HepG2 (cell line): Measurements from ENCODE around the gene RNGTT. TPM values are rescaled to one million over a fixed set of nuclear protein-coding genes. Genes with fewer than 3 reads are reported as not detected.
A peak's percentile ranks its signal among the peaks of the same experiment; 100 is the strongest.

Experiments
- BCL6 ChIP-seq: IDR thresholded peaks from 2 replicates; pipeline ENCODE4 v1.6.1; 2016; ENCODE audit warnings: missing genetic modification reagents, missing compliant biosample characterization
- CBX5 ChIP-seq: sonication (generic); formaldehyde crosslinking; IDR thresholded peaks from 2 replicates; pipeline ENCODE4 v1.4.0; 2020; ENCODE audit warnings: missing genetic modification reagents, borderline replicate concordance
- FLYWCH1 ChIP-seq: sonication (generic); formaldehyde crosslinking; IDR thresholded peaks from 2 replicates; pipeline ENCODE4 v1.8.1; 2023; ENCODE audit warnings: mild to moderate bottlenecking, missing genetic modification reagents
- HCFC1 ChIP-seq: fragments of 150-350 bp; IDR thresholded peaks from 2 replicates; pipeline ENCODE4 v1.6.1; 2014; ENCODE audit warnings: low read depth, low read length
- HNF1B ChIP-seq: sonication (generic); formaldehyde crosslinking; IDR thresholded peaks from 2 replicates; pipeline ENCODE4 v1.5.1; 2020; ENCODE audit warnings: mild to moderate bottlenecking, moderate library complexity, missing genetic modification reagents
- HNF4A ChIP-seq: sonication (generic); formaldehyde crosslinking; IDR thresholded peaks from 2 replicates; pipeline ENCODE4 v1.4.0; 2020; ENCODE audit warnings: missing genetic modification reagents
- IRF2 ChIP-seq: IDR thresholded peaks from 2 replicates; pipeline ENCODE4 v1.6.1; 2018; ENCODE audit warnings: missing genetic modification reagents, missing compliant biosample characterization
- ISX ChIP-seq: sonication (generic); formaldehyde crosslinking; conservative IDR thresholded peaks from 2 replicates; pipeline ENCODE4 v1.5.0; 2020; ENCODE audit warnings: missing genetic modification reagents
- JUN ChIP-seq: sonication (generic); formaldehyde crosslinking; IDR thresholded peaks from 2 replicates; pipeline ENCODE4 v1.4.0; 2020; ENCODE audit warnings: mild to moderate bottlenecking, missing genetic modification reagents
- NBN ChIP-seq: fragments of 450-650 bp; conservative IDR thresholded peaks from 2 replicates; pipeline ENCODE4 v1.6.1; 2017
- NFIC ChIP-seq: IDR thresholded peaks from 2 replicates; pipeline ENCODE4 v1.6.1; 2012; ENCODE audit warnings: mild to moderate bottlenecking, low read length, inconsistent platforms
- PHF8 ChIP-seq: sonication (generic); formaldehyde crosslinking; IDR thresholded peaks from 2 replicates; pipeline ENCODE4 v1.5.0; 2020; ENCODE audit warnings: missing genetic modification reagents
- POGZ ChIP-seq: sonication (generic); formaldehyde crosslinking; IDR thresholded peaks from 2 replicates; pipeline ENCODE4 v1.4.0; 2020; ENCODE audit warnings: mild to moderate bottlenecking, missing genetic modification reagents
- PPARG ChIP-seq: conservative IDR thresholded peaks from 2 replicates; pipeline ENCODE4 v1.6.1; 2016; ENCODE audit warnings: missing biosample characterization, missing genetic modification reagents
- SCMH1 ChIP-seq: sonication (generic); formaldehyde crosslinking; IDR thresholded peaks from 2 replicates; pipeline ENCODE4 v1.9.0; 2021; ENCODE audit warnings: missing genetic modification reagents, mild to moderate bottlenecking, borderline replicate concordance
- SOX5 ChIP-seq: IDR thresholded peaks from 2 replicates; pipeline ENCODE4 v1.6.1; 2016; ENCODE audit warnings: borderline replicate concordance
- TEAD3 ChIP-seq: optimal IDR thresholded peaks from 2 replicates; pipeline ENCODE3; 2016; ENCODE audit warnings: borderline replicate concordance
- TOPORS ChIP-seq: sonication (generic); formaldehyde crosslinking; IDR thresholded peaks from 2 replicates; pipeline ENCODE4 v1.8.0; 2023; ENCODE audit warnings: mild to moderate bottlenecking, missing genetic modification reagents
- ZBTB21 ChIP-seq: sonication (generic); formaldehyde crosslinking; IDR thresholded peaks from 2 replicates; pipeline ENCODE4 v1.4.0; 2020; ENCODE audit warnings: missing genetic modification reagents
- ZBTB7B ChIP-seq: sonication (generic); formaldehyde crosslinking; IDR thresholded peaks from 2 replicates; pipeline ENCODE4 v1.4.0; 2020; ENCODE audit warnings: missing genetic modification reagents
- ZMYM4 ChIP-seq: sonication (generic); formaldehyde crosslinking; IDR thresholded peaks from 2 replicates; pipeline ENCODE4 v1.8.1; 2023; ENCODE audit warnings: mild to moderate bottlenecking, missing genetic modification reagents
- ZNF3 ChIP-seq: IDR thresholded peaks from 2 replicates; pipeline ENCODE4 v1.7.0; 2017; ENCODE audit warnings: inconsistent platforms
- ZNF430 ChIP-seq: sonication (generic); formaldehyde crosslinking; IDR thresholded peaks from 2 replicates; pipeline ENCODE4 v1.9.0; 2021; ENCODE audit warnings: mild to moderate bottlenecking, missing genetic modification reagents
- ZNF44 ChIP-seq: sonication (generic); formaldehyde crosslinking; IDR thresholded peaks from 2 replicates; pipeline ENCODE4 v1.5.1; 2020; ENCODE audit warnings: mild to moderate bottlenecking, missing genetic modification reagents
- ZNF501 ChIP-seq: sonication (generic); formaldehyde crosslinking; IDR thresholded peaks from 2 replicates; pipeline ENCODE4 v1.5.1; 2020; ENCODE audit warnings: mild to moderate bottlenecking, moderate library complexity, missing genetic modification reagents
- ZNF773 ChIP-seq: sonication (generic); formaldehyde crosslinking; IDR thresholded peaks from 2 replicates; pipeline ENCODE4 v1.4.0; 2020; ENCODE audit warnings: missing genetic modification reagents, borderline replicate concordance
- ZNF841 ChIP-seq: sonication (generic); formaldehyde crosslinking; IDR thresholded peaks from 2 replicates; pipeline ENCODE4 v1.8.1; 2023; ENCODE audit warnings: missing genetic modification reagents, borderline replicate concordance
- polyA plus RNA-seq, 8 experiments: library from polyadenylated mRNA; depleted of rRNA in 3 of 8; stranded (reverse) in 7 of 8; unstranded in 1 of 8; fragments of >200 nt; fragmentation: Illumina TruSeq in 4 of 8; extraction: Trizol in 4 of 8; gene quantifications; 2 replicates each; pipeline versions ENCODE4 v1.2.1 to v1.2.3, GENCODE V29; 2011 to 2016; ENCODE audit warnings: low read depth in 4 of 8, missing spikeins in 1 of 8, mixed read lengths in 1 of 8; ENCODE audit not compliant: insufficient read depth in 1 of 8
- total RNA-seq, 5 experiments: library from RNA; depleted of rRNA; stranded (reverse); fragments of >200 nt; fragmentation: Illumina TruSeq; extraction: Trizol; gene quantifications; 2 replicates each; pipeline ENCODE4 v1.2.3, GENCODE V29; 2016; ENCODE audit warnings: low read depth in 1 of 5
- TF ChIP-seq, protein P1 (sequence below): sonication (generic); formaldehyde crosslinking; IDR thresholded peaks from 2 replicates; pipeline ENCODE4 v1.4.0; 2020; ENCODE audit warnings: missing genetic modification reagents, mild to moderate bottlenecking, borderline replicate concordance
- TF ChIP-seq, protein P2 (sequence below): sonication (generic); IDR thresholded peaks from 2 replicates; pipeline ENCODE4 v1.6.1; 2016; ENCODE audit warnings: low read depth, borderline replicate concordance

RNGTT gene
- total and polyA plus RNA-seq, 2 of the 13 experiments (the other 11 are each of a cell fraction or from before 2014, with no cell fraction given) = 6.0 to 22.6 TPM

DNA sequence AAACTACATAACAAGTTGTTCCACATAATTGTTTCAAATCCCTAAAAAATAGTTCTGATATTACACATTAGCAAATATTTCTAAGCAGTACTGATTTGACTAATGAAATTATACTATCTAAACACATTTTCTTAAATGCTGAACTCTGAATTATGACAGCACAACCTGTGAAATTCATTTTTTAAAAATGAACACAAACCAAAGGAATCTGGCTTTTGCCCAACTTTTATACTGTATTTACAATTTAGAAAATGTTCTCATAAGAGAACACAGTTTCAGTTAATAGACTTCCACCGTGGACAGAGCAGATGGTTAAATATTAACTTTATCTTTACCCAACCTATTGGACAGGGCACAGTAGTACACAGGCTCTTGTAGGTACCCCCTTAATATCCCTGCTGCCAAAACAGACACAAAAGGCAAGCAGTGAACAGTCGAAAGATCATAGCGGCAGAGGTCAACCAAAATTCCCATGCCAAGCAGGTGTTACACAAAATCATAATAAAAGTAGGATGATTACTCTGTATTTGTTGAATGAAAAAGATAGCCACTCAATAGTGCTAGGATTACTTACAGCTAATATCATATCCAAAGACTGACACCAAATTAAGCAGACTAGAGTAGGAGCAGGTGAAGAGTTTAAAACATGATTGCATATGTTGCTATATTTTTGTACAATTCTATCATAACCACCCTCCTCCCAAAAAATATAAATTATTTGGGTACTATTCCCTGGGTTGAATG, 122.5 kb downstream of the RNGTT start (continued):
- TF ChIP-seq ZNF430 (CRISPR knock-in tag) (no peak), ZNF841 (CRISPR knock-in tag) (no peak), TOPORS (CRISPR knock-in tag) (no peak), NBN (no peak), SOX5 (CRISPR knock-in tag) (peak; percentile 54; the same call in 1 of the 2 replicates), ZMYM4 (CRISPR knock-in tag) (peak; percentile 72; the same call in 1 of the 2 replicates), ZBTB7B (CRISPR knock-in tag) (peak; percentile 56; the same call in 1 of the 2 replicates), SCMH1 (no peak), CBX5 (no peak), ZNF3 (CRISPR knock-in tag) (no peak), TEAD3 (CRISPR knock-in tag) (peak; percentile 32), PPARG (CRISPR knock-in tag) (peak; percentile 68; the same call in 1 of the 2 replicates), NFIC (peak; percentile 70; the same call in 1 of the 2 replicates), ZNF773 (CRISPR knock-in tag) (no peak), ZNF44 (CRISPR knock-in tag) (no peak), POGZ (CRISPR knock-in tag) (peak; percentile 75), BCL6 (CRISPR knock-in tag) (0 out of 2 replicates have a peak, but pooled peaks have one; percentile 29), HNF4A (CRISPR knock-in tag) (peak; percentile 85), IRF2 (CRISPR knock-in tag) (0 out of 2 replicates have a peak, but pooled peaks have one; percentile 54), HNF1B (CRISPR knock-in tag) (peak; percentile 85; the same call in 1 of the 2 replicates), ISX (no peak), FLYWCH1 (CRISPR knock-in tag) (no peak), ZBTB21 (CRISPR knock-in tag) (no peak), HCFC1 (no peak), JUN (CRISPR knock-in tag) (no peak), ZNF501 (CRISPR knock-in tag) (no peak), PHF8 (CRISPR knock-in tag) (no peak)
- TF ChIP-seq, protein P1, sequence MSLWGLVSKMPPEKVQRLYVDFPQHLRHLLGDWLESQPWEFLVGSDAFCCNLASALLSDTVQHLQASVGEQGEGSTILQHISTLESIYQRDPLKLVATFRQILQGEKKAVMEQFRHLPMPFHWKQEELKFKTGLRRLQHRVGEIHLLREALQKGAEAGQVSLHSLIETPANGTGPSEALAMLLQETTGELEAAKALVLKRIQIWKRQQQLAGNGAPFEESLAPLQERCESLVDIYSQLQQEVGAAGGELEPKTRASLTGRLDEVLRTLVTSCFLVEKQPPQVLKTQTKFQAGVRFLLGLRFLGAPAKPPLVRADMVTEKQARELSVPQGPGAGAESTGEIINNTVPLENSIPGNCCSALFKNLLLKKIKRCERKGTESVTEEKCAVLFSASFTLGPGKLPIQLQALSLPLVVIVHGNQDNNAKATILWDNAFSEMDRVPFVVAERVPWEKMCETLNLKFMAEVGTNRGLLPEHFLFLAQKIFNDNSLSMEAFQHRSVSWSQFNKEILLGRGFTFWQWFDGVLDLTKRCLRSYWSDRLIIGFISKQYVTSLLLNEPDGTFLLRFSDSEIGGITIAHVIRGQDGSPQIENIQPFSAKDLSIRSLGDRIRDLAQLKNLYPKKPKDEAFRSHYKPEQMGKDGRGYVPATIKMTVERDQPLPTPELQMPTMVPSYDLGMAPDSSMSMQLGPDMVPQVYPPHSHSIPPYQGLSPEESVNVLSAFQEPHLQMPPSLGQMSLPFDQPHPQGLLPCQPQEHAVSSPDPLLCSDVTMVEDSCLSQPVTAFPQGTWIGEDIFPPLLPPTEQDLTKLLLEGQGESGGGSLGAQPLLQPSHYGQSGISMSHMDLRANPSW = 0 out of 2 replicates have a peak, but pooled peaks have one; percentile 46
- TF ChIP-seq, protein P2, sequence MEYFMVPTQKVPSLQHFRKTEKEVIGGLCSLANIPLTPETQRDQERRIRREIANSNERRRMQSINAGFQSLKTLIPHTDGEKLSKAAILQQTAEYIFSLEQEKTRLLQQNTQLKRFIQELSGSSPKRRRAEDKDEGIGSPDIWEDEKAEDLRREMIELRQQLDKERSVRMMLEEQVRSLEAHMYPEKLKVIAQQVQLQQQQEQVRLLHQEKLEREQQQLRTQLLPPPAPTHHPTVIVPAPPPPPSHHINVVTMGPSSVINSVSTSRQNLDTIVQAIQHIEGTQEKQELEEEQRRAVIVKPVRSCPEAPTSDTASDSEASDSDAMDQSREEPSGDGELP = no peak
